SU-DHL-6 (cell line): Measurements from ENCODE around the gene PASK.

Experiments
- EZH2phosphoT487 ChIP-seq: fragments of 200-600 bp; sonication (generic), shearing (Covaris generic); conservative IDR thresholded peaks from 2 replicates; pipeline ENCODE4 v1.6.1; 2018; ENCODE audit warnings: mild to moderate bottlenecking, antibody characterized with exemption, low read length, moderate library complexity, mixed read lengths
- TF ChIP-seq, protein P1 (sequence below): fragments of 200-600 bp; sonication (generic); IDR thresholded peaks from one replicate; pipeline ENCODE4 v1.5.1; 2017; ENCODE audit warnings: antibody characterized with exemption, mild to moderate bottlenecking, low read length, moderate library complexity; ENCODE audit not compliant: insufficient read depth, poor library complexity, severe bottlenecking

- no peak for TF ChIP-seq EZH2phosphoT487
- TF ChIP-seq, protein P1, sequence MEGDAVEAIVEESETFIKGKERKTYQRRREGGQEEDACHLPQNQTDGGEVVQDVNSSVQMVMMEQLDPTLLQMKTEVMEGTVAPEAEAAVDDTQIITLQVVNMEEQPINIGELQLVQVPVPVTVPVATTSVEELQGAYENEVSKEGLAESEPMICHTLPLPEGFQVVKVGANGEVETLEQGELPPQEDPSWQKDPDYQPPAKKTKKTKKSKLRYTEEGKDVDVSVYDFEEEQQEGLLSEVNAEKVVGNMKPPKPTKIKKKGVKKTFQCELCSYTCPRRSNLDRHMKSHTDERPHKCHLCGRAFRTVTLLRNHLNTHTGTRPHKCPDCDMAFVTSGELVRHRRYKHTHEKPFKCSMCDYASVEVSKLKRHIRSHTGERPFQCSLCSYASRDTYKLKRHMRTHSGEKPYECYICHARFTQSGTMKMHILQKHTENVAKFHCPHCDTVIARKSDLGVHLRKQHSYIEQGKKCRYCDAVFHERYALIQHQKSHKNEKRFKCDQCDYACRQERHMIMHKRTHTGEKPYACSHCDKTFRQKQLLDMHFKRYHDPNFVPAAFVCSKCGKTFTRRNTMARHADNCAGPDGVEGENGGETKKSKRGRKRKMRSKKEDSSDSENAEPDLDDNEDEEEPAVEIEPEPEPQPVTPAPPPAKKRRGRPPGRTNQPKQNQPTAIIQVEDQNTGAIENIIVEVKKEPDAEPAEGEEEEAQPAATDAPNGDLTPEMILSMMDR = no peak
Measured at GRCh38 chr2:241115361-241115760, 33.9 kb downstream of the PASK start.
